Activated naive CD4-positive, alpha-beta T cell treated with anti-CD3 and anti-CD28 coated beads, Interleukin-2, amount 50 U/mL, for 16 hours (primary cell): ENCODE data around the gene MYH11.
A peak's percentile ranks its signal among the peaks of the same experiment; 100 is the strongest.

Source experiments
- DNase-seq: peaks from one replicate; pipeline ENCODE4 v3.0.0-alpha.2; 2020

The MYH11 gene

DNA sequence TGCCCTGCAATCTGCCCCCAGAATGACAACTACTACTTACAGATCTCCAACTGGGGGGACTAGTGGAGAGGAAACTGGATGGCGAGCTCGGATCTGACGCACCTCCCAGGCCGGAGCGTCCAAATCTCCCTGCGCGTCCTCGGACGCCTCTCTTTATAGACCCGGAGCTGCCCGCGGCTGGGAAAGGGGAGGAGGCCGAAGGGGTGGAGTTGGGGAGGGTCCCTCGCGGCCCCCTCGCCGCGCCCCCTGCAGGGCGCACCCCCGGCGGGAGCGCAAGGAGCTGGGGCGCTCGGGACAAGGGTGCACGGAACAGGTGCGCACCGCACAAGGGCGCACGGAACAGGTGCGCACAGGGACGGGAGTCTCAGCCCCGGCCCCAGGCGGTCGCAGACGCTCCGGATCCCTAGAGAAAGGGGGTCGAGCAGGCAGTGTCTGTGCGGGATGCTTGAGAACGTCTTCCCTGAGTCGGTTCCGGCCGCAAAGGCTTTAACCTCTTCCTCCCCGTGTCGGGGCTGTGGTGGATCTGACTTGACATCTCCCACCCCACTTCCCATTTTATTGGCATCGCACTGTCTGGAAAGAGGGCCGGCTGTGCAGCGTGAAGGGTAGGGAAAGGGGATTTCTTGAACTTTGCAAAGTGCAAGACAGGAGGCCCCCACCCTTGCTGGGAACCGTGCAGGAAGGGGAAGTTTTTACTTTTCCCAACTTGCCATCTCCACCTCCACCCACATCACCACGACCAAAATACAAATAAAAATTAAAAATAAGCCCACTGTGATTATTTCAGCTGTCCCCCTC is at the start of gene MYH11:
Gene MYH11 (minus strand): TSS at position 128 of the 798 bp plus-strand sequence. CDS start 18,776 bp downstream, outside the sequence.
- no peak for DNase-seq

DNA sequence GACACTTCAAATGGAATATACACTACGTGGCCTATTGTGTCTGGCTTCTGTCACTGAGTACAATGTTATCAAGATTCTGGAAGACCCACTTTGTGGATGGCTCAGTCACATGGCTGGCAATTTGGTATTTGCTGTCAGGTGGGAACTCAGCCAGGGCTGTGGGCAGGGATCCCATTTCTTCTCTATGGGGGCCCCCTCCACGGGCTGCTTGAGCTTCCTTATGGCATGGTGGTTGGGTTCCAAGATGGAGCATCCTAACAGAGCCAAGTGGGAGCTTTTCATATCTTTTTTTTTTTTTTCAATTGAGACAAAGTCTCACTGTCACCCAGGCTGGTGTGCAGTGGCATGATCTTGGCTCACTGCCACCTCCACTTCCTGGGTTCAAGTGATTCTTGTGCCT is 49.6 kb upstream of the MYH11 start:
- DNase-seq, result no peak

DNA sequence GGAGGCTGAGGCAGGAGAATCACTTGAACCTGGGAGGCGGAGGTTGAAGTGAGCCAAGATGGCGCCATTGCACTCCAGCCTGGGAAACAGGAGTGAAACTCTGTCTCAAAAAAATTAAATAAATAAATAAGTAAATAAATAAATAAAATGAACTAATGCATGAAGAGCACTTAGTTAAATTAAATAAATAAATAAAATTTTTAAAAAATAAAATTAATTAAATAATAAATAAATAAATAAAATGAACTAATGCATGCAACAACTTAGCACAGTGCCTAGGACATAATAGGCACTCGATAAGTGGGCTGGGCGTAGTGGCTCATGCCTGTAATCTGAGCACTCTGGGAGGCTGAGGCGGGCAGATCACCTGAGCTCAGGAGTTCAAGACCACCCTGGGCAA is 47.1 kb upstream of the MYH11 start:
- no peak for DNase-seq

DNA sequence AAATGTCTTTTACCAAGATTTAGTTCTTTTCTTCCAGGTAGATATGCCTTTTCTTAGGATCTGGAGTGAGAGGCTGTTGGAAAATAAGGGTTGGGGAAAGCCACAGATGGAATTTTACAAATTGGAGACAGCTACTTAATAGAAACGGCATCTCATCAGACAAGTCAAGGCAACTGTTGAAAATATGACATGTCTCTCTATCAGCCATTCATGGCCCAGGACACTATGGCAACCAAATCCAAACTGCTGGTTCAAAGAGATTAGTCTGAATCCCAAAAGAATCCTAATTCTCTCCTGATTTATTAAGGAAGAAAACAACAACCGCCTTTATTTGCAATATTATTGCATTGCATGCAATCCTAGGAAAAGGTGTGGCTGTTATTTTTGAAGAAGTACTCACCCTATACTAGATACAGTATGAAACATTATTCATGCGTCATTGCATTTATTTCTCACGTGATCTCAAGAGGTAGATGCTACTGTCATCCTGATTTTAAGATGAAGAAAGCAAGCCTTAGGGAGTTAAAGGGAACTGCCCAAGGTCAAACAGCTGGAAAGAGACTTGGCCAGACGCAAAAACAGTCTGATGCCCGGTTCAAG is 44.2 kb upstream of the MYH11 start:
- DNase-seq, result no peak

DNA sequence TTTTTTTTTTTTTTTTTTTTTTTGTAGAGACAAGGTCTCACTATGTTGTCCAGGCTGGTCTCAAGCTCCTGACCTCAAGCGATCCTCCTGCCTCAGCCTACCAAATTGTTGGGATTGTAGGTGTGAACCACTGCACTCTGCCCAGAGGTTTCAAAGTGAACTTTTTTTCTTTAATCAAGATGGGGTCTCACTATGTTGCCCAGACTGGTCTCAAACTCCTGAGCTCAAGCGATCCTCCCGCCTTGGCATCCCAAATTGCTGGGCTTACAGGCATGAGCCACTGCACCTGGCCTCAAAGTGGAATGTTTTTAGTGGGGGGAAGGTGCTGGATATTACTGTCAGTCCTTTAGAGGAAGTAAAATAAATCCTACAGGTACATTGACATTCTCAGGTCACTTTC is 43.5 kb upstream of the MYH11 start:
- DNase-seq, result no peak

DNA sequence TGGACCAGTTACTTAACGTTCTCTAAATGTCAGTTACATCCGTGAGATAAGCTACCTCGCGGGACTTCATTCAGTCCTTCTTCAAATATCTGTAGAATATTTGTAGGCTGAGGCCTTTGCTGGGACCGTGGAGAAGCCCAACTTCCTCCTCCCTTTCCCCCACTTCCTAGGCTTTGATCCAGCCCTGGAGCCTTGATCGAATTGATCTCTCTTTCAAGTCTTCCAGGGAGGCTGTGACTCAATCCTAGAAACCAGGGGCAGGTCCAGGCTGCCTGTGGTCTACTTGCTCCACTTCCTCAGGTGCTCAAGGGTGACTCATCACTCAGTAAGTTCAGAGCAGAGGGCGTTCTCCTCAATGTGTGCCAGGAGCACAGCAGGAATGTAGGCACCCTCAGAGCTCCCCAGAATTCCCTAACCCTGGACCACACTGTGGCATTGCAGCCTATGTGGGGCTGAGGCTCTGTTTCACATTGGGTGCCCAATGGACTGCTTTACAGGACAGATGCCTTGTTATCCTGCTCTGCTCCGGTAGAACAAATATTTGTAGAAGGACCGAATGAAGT is 42.8 kb upstream of the MYH11 start:
- DNase-seq, result no peak

DNA sequence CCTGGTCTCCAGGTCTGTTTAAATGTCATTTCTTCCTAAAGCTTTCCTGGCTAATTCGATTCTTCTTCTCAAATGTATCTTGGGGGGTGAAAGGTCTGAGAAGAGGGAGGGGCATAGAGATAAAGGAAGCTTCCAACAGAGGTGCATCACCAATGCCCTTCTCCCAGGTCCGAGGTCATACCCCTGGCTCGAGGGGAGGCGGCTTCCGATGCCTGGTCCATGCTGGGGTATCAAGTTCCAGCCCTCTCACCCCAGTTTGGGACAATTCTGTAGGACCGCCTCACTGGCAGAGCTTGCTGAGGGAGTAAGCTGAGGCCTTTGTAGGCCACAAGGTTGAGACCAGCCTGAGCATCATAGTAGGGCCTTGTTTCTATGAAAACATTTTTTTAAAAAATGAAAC is 41.8 kb upstream of the MYH11 start:
- DNase-seq, result no peak

DNA sequence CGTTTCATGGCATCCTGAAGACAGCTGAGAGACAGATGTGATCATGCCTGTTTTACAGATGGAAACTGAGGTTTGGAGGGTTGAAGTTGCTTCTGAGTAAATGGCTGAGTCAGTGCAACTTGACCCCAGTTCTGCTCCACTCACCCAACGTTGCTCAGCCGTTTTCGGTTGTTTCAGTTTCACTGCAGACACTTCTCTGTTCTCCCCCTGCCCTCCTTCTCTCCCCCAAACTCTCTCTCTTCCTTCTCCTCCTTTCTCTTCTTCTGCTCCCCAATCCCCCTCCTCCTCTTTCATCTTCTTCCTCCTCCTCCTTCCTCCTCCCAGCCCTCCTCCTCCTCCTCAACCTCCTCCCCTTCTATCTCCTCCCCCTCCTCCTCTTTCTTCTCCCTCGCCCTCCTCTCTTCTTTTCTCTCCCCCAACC is 41.0 kb upstream of the MYH11 start:
- no peak for DNase-seq

DNA sequence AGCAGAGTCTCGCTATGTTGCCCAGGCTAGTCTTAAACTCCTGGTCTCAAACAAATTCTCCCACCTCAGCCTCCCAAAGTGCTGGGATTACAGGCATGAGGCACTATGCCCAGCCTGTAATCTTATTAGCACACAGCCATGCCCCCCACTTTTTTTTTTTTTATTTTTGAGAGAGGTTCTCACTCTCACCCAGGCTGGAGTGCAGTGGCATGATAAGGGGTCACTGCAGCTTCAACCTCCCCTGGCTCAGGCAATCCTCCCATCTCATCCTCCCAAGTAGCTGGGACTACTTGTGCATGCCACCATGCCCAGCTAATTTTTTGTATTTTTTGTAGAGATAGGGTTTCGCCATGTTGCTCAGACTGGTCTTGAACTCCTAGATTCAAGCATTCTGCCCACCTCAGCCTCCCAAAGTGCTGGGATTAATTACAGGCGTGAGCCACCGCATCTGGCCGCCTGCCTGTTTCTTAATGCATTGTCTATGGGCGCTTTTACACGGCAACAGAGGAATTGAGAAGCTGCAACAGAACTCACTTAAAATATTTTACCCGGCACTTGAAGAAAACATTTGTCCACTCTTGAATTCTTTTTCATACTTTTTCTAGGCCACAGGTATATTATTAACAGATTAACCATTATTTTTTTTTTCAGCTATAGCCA is 40.4 kb upstream of the MYH11 start:
- DNase-seq, result no peak

DNA sequence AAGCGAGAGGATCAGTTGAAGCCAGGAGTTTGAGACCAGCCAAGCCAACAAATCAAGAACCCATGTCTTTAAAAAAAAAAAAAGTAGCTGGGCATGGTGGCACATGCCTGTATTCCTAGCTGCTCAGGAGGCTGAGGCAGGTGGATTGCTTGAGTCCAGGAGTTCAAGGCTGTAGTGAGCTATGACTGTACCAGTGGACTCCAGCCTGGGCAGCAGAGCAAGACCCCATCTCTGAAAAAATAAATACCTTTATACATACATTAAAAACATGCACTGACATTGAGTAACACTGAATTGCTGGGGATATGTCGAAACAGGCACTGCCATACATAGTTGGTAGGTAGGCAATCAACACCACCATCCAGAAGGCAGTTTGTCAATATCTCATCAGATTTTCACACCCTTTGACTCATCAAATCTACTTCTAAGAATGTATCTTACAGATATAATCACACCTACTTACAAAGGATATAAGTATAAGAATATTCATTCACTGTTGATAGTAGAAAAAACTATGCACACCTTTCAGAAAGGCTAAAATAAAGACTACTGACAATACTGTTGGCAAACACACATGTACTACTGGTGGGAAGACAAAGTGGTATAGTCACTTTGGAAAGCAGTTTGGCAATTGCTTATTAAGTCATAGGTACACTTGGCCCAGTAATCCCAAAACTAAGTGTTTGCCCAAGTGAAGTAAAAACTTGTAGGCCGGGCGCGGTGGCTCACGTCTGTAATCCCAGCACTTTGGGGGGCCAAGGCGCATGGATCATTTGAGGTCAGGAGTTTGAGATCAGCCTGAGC is 37.9 kb upstream of the MYH11 start:
- no peak for DNase-seq

DNA sequence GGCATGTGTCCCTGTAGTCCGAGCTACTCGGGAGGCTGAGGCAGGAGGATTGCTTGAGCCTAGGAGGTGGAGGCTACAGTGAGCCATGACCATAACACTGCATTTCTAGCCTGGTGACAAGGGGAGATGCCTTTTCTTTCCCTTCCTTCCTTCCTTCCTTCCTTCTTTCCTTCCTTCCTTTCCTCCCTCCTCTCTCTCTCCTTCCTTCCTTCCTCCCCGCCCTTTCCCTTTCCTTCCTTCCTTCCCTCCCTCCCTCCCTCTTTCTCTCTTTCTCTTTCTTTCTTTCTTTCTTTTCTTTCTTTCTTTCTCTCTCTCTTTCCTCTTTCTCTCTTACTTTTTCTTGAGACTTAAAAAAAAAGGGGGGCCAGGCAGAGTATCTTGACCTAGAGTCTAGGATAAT is 34.7 kb upstream of the MYH11 start:
- DNase-seq, result no peak

DNA sequence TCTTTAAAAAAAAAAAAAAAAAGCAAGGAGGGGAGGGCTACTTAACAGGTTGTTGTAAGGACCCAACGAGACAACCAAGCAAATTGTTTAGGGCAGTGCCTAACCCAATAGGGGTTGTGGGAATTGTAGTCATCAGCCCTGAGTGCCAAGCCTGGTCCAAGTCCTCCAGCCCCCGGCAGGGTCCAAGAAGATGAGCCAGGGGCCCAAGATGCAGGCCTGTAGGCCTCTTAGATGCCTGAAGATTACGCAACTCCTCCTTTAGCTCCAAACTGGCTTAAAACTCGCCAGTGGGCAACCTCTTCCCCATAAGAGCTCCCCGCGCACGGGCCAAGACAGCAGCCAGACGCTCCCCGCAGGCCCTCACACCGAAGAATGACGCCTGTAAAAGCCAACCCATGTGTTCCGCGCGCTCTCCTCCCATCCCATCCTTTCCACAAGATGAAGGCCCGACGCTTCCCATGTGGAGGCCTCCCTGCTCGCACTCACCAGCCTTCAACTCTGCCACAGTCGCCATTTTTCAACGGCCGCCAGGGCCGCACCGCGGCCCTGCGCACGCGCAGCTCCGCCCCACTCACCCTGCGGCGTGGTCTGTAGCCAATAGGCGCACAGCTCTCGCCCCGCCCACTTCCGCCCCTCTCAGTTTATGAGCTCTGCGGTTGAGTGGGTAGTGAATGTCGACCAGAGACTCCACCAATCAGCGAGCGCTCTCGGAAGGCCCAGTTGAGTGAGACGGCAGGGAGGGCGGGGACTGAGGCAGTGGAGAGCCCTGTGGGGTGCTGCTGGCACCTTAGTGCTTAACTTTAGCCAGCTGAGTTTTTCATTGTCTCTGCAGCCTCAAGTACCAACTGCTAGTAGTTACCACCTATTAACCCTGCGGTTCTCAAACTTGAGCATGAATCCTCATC is 31.5 kb upstream of the MYH11 start, which contains the start of gene CEP20:
Gene CEP20 (minus strand): TSS at position 532 of the 905 bp plus-strand sequence. CDS start 18 bp downstream, at position 514.
- peak; percentile 100 for DNase-seq

DNA sequence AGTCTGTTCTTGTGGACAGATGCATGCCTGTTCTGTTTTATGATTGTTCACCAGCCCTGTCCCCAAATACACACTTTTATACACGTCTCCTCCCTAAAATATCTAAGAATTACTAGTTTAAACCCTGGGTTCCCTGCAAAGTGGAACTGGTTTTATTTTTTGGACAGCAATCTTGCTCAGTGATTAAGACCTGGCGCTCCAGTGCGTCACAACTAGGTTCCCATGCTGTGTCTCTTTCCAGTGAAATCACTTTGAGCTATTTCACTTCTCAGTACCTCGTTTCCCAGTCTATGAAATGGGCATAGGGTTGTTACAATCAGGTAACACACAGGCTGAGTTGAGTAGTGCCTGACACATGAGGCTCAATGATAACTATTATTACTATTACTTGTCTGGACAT is 30.5 kb upstream of the MYH11 start:
- DNase-seq, result no peak

DNA sequence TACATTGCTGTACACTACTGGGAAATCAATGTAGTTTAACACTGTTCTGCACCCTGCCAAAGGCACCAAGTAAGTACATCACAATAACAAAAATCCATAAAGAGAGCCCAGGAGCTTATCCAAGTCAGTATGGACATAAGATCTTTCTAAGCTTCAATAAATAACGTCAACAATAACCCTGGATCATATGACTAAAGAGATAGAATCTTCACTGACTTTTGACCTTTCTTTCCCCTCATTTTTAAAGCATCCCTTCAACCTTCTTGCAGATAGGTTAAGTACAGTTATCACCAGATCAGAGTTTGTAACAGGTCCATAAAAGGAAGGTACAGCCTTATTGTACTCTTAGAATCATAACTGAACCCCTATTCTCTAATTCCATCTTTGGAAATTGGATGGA is 29.2 kb upstream of the MYH11 start:
- no peak for DNase-seq

DNA sequence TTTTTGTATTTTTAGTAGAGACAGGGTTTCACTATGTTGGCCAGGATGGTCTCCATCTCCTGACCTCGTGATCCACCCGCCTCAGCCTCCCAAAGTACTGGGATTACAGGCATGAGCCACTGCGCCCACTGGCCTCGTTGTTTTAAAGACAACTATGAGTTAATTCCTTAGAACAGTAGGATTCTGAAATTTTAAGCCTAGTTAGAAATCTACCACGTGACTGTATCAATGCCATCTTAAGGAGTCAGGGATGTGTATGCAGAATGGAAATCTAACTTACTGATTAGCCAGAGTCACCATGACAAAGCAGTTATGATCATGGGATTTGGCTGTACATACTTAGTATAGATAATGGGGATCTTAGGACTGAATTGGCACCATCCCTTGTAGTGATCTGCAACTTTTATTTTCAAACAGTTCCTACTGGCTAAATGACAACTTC is 28.8 kb upstream of the MYH11 start:
- no peak for DNase-seq

DNA sequence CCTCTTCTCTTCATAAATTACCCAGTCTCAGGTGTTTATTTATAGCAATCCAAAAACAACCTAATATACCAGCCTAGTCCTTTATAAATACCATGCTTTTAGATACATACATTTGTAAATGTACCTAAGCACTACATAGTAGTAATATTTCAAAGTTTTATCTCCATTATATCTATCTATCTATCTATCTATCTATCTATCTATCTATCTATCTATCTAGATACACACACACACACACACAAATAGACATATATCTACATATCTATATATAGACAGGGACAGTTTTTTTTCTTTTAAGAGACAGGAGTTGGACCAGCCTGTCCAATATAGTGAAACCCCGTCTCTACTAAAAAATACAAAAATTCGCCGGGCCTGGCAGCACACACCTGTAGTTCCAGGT is 25.7 kb upstream of the MYH11 start:
- DNase-seq, result no peak

DNA sequence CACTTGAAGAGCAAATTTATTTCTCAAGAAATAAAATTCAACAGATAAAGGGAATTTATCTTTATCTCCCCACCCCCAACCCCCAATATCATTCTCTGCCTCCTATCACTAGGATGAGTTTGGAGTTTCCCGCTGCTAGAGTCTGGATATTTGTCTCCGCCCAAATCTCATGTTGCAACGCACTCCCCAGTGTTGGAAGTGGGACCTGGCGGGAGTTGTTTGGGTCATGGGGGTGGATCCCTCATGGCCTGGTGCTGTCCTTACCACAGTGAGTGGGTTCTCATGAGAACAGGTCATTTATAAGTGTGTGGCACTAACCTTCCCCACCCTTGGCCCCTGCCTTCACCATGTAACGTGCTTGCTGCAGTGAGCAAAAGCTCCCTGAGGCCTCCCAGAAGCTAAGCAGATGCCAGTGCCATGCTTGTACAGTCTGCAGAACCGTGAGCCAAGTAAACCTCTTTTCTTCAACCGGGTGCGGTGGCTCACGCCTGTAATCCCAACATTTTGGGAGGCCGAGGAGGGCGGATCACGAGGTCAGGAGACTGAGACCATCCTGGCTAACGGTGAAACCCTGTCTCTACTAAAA is 25.1 kb upstream of the MYH11 start:
- no peak for DNase-seq

DNA sequence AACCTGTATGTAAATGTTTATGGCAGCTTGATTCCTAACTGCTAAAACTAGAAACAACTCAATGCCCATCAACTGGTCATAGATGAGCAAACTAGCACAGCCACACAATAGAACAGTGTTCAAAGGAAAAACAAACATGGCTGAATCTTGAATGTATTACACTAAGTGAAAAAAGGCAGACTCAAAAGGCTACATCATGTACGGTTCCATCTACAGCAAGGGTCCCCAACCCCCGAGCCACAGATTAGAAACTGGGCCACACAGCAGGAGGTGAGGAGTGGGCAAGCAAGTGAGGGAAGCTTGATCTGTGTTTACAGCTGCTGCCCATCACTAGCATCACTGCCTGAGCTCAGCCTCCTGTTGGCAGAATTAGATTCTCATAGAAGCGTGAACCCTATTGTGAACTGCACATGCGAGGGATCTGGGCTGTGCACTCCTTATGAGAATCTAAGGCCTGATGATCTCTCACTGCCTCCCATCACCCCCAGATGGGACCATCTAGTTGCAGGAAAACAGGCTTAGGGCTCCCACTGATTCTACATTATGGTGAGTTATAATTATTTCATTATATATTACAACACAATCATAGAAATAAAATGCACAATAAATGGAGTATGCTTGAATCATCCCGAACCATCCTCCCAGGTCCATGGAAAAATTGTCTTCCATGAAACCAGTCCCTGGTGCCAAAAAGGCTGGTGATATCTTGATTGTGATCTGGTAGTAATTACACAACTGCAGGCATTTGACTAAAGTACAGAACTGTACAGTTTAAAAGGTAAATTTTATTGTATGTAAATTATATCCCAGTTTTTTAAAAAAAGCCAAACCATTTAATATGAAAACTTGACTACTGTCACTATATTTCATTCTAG is 23.8 kb upstream of the MYH11 start:
- DNase-seq, result no peak

DNA sequence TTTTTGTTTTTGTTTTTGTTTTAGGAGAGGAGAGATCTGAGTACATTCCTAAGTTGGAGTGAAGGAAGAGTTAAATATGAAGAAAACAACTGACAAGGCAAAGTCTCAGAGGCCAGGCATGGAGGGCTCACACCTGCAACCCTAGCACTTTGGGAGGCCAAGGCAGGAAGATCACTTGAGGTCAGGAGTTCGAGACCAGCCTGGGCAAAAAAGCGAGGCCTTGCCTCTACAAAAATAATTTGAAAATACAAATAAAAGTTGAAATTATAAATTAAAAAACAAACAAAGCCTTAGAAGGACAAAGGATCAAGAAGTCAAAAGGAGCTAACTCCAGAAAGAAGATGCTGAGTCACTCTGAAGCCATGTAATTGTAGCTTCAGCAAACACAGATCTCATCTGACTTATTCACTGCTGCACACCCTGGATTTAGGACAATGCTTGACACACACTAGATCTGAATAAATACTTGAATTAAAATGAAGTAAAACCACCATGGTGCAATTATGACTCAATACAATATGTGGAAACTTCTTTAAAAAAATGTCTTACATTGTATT is 22.5 kb upstream of the MYH11 start:
- no peak for DNase-seq

DNA sequence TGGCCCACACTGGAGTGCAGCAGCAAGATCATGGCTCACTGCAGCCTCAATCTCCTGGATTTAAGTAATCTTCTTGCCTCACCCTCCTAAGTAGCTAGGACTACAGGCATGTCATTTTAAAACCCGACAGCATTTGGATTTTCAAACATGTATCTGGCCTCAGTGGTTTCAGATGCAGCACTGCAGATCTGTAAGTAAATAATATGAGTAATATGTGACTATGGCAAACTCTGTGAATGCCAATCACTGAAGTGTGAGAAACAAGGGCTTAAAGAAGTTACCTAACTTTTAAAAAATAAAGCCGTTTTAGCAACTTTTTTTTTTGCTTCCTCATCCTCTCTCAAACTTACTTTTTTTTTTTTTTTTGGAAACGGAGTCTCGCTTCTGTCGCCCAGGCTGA is 19.7 kb upstream of the MYH11 start:
- no peak for DNase-seq
